DMS53 treated with DMSO at 0.1 percent for 48 hours (cell line): ENCODE data around the gene RARB.

Source experiments
- DNase-seq: peaks from one replicate; lab custom pipeline; 2025; ENCODE audit not compliant: unreplicated experiment; lab: John Stamatoyannopoulos, UW

The RARB gene

GRCh38 chr3:25547943-25548674 is 120.0 kb downstream of the RARB start:
- no peak for DNase-seq

- no peak for DNase-seq
These were observed 120.8 kb downstream of the RARB start for GRCh38 chr3:25548836-25549235.

- DNase-seq = no peak
These were observed 124.2 kb downstream of the RARB start for GRCh38 chr3:25552251-25552650.

- no peak for DNase-seq
These were observed 126.3 kb downstream of the RARB start for GRCh38 chr3:25554376-25554775.

GRCh38 chr3:25555695-25556437 is 127.8 kb downstream of the RARB start:
- DNase-seq = no peak

GRCh38 chr3:25556447-25556846 is 128.4 kb downstream of the RARB start:
- DNase-seq = no peak

GRCh38 chr3:25557694-25558093 is 129.6 kb downstream of the RARB start:
- no peak for DNase-seq

- no peak for DNase-seq
These were observed 130.1 kb downstream of the RARB start for GRCh38 chr3:25558121-25558520.

GRCh38 chr3:25558796-25559195 is 130.7 kb downstream of the RARB start:
- DNase-seq = no peak

- no peak for DNase-seq
These were observed 135.5 kb downstream of the RARB start for GRCh38 chr3:25563601-25564000.

- no peak for DNase-seq
These were observed 136.0 kb downstream of the RARB start for GRCh38 chr3:25564075-25564474.

- no peak for DNase-seq
These were observed 137.7 kb downstream of the RARB start for GRCh38 chr3:25565807-25566206.

- DNase-seq = no peak
These were observed 138.4 kb downstream of the RARB start for GRCh38 chr3:25566358-25566920.

- DNase-seq = no peak
These were observed 139.3 kb downstream of the RARB start for GRCh38 chr3:25567388-25567787.

- DNase-seq = no peak
These were observed 139.9 kb downstream of the RARB start for GRCh38 chr3:25567806-25568524.

GRCh38 chr3:25568525-25569078 is 140.5 kb downstream of the RARB start:
- no peak for DNase-seq

GRCh38 chr3:25571285-25571684 is 143.2 kb downstream of the RARB start:
- DNase-seq = no peak

- DNase-seq = no peak
These were observed 144.3 kb downstream of the RARB start for GRCh38 chr3:25572336-25572735.

- DNase-seq = no peak
These were observed 144.9 kb downstream of the RARB start for GRCh38 chr3:25572919-25573385.

- no peak for DNase-seq
These were observed 145.5 kb downstream of the RARB start for GRCh38 chr3:25573386-25574171.
